ENCODE results near the gene CLIP2.
"Not testable (repeated sequence)": the region's sequence is repeated elsewhere in the genome, so short reads cannot be mapped to it uniquely, and the experiment has no call there.

- not testable (repeated sequence) for TF ChIP-seq CTCF, POLR2A (IDR thresholded peaks at IDR 0.05)
These were observed 63.4 kb downstream of the CLIP2 start for GRCh38 chr7:74352551-74353138.

All from Peyer's patch (tissue), 4 donors.